OCI-M1 (cell line): ENCODE measurements around the gene KIAA0586.

Experiments used
- DNase-seq: peaks from one replicate; lab custom pipeline; 2025; lab: John Stamatoyannopoulos, UW

KIAA0586 gene

DNA sequence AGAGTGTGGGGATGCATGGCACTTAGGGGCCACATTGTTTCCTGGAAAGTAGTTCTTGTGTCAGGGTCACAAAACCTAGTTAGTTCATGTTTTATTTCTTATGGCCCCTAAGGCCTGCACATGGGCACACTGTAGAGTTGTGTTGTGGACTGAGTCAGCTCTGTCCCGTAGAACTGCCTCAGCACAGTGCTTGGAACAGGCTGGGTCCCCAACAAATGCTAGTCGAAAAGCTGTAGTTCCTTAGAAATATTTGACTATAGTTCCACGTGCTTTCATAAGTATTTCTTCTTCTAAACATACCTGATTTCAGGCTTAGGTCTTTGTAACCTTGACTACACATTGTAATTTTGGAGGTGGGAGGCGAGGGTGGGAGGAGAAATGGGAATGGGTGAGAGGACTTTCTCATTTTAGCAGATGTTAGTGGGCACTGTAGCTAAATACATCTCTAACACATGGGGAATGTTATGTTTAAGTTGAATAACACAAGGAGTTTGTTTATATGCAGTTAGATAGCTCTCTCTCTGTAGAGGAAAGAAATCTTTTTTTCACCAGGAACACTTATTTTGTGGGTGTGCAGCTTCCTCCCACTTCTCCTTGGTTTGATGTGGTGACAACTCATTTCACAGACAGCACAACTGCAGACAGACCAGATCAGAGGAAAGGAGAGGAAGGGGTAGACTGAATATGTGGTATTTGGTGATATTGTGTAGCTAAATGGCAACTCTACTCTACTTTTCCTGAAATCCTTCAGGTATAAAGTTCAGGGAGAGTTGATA, 170.7 kb downstream of the KIAA0586 start:
- no peak for DNase-seq

DNA sequence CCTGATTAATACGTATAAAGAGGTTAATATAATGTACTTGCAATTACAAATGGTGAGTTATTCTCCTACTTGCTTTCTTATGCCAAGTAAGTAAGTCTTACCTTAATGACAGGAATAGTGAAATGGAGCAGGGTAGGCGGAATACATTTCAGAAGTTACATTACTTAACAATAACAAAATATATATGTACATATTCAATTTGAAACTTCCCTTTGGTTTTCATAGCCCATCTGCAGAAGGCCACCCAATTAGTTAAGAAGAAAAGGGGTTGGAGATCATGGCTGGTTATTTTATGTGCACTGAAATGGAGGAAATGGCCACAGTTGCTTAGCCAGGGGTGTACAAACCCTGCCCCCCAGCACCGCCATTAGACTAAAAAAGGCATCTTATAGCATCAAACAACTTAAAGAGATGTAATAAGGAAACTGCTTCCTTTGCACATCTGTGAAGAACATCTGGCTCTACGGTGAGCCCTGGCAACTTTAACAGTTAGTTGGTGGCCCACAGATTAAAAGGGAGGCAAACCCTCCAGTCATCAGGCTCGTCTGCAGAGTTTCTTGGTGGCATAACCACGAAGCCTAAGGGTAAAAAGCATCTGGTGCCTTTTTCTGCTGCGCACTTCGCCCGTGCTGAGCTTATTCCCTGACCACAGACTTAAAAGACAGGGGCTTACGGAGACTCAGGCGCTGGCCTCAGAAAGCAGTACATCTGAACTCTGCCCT, 171.4 kb downstream of the KIAA0586 start:
- no peak for DNase-seq

DNA sequence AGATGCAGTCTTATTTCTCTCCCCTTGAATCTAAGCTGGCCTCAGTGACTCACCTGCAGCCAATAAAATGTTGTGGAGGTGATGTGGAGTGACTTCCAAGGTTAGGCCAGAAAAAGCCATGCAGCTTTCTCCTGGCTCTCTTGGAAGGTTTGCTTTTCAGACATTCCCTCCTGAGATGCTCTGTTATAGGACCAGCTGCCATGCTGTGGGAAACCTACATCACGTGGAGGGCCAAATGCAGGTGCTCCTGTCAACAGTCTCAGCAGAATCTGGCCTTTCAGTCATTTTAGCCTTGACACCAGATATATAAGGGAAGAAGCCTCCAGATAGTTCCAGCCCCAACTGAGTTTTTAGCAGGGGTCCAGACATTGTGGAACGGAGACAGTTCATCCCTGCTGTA, 172.2 kb downstream of the KIAA0586 start:
- no peak for DNase-seq
